GM10248 (cell line): ENCODE measurements around the gene ADAMTS8.

Source experiments
- CTCF ChIA-PET: fragments of 300-600 bp; sonication (Branson Sonifier 250); formaldehyde crosslinking; extraction: SDS; loops from one replicate; lab custom pipeline; 2021; ENCODE audit warnings: antibody characterized with exemption; lab: Yijun Ruan, JAX
- POLR2A ChIA-PET: fragments of 350-650 bp; sonication (Branson Sonifier 250); formaldehyde crosslinking; extraction: SDS; loops from one replicate; lab custom pipeline; 2020; ENCODE audit warnings: antibody characterized with exemption; lab: Yijun Ruan, JAX
- DNase-seq: peaks from one replicate; pipeline ENCODE4 v3.0.0; 2012; ENCODE audit errors: extremely low spot score
- CTCF ChIP-seq: IDR thresholded peaks from 2 replicates; pipeline ENCODE4 v1.5.1; 2012; ENCODE audit warnings: mild to moderate bottlenecking, low read depth; ENCODE audit errors: extremely low read depth, missing control alignments, control extremely low read depth

ADAMTS8 gene

GRCh38 chr11:130369713-130370112 lies 58.7 kb downstream of the ADAMTS8 start:
- ChIA-PET CTCF (interaction anchor here (1.0 to 2.1 kb wide), 4 partner anchors 19 to 157 kb away, joined by 3 to 13 read pairs (median 5); no protein-coding TSS in a partner anchor), POLR2A (no interaction called here)

GRCh38 chr11:130369141-130369691 lies 59.2 kb downstream of the ADAMTS8 start:
- CTCF ChIA-PET = interaction anchor here (1.0 to 2.0 kb wide), 3 partner anchors 19 to 156 kb away, joined by 3 to 6 read pairs (median 4); no protein-coding TSS in a partner anchor
- POLR2A ChIA-PET = no interaction called here
- no peak for TF ChIP-seq CTCF
- DNase-seq = no peak

More at GRCh38 chr11:130369713-130370112, 58.7 kb downstream of the ADAMTS8 start:
- DNase-seq = no peak
- no peak for TF ChIP-seq CTCF

- ChIA-PET POLR2A (no interaction called here), CTCF (interaction anchor here (1.7 kb wide), 1 partner anchor 72 kb away, joined by 4 read pairs; no protein-coding TSS in a partner anchor)
- no peak for TF ChIP-seq CTCF
- DNase-seq = no peak
Observed at GRCh38 chr11:130359419-130359818, 69.0 kb downstream of the ADAMTS8 start.

GRCh38 chr11:130358398-130358797 lies 70.0 kb downstream of the ADAMTS8 start:
- ChIA-PET POLR2A (no interaction called here), CTCF (interaction anchor here (1.7 kb wide), 1 partner anchor 73 kb away, joined by 4 read pairs; no protein-coding TSS in a partner anchor)
- no peak for DNase-seq
- TF ChIP-seq CTCF = no peak
